ENCODE measurements around the gene ENTPD2. TPM values are rescaled to one million over a fixed set of nuclear protein-coding genes. Genes with fewer than 3 reads are reported as not detected.

Gene ENTPD2
- polyA plus RNA-seq, 1 experiment = not detected

DNA sequence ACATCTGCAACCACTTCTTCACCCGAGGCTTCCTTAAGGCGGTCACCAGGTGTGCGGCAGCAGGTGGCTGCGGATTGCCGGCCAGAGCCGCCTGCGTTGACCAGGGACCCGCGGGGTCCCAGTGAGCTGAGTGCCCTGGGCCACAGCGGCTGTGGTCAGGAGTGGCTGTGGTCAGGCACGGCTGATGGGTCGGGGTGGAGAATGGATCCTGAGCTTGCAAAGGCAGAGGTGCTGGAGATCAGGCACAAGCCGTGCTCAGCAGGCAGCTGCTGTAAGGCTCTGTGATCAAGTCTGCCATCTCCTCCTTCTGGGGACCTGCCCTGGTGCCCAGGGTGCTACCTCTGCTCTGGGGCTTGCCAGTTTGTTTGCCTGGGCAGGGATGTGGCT, 25.5 kb upstream of the ENTPD2 start:
- ChIA-PET CTCF (interaction anchor here (0.6 to 1.1 kb wide), 2 partner anchors 12 to 16 kb away, joined by 3 read pairs; no protein-coding TSS in a partner anchor), POLR2A (no interaction called here)
- H3K9me3 ChIP-seq (ENCODE audit: control insufficient read depth, insufficient read depth, low read length) = no peaks in the 10 kb centered on the region; the same call in 1 of the 2 replicates
- no peak for TF ChIP-seq CTCF (IDR thresholded peaks at IDR 0.05; ENCODE audit: low read depth, low read length)
- no peak overlapping the region for H3K27ac ChIP-seq (ENCODE audit: low read depth, low read length)
- H3K27me3 ChIP-seq (ENCODE audit: control insufficient read depth, insufficient read depth, low read length) = no peaks in the 10 kb centered on the region
- no peak for DNase-seq (ENCODE audit: low read depth, low spot score)
- no peak overlapping the region for H3K4me3 ChIP-seq (ENCODE audit: low read depth, low read length)

GRCh38 chr9:137078701-137079400, 25.0 kb upstream of the ENTPD2 start:
- POLR2A ChIA-PET = no interaction called here
- Histone ChIP-seq H3K4me3 (ENCODE audit: low read depth, low read length) (peak overlapping the region; percentile 73), H3K9me3 (ENCODE audit: control insufficient read depth, insufficient read depth, low read length) (no peaks in the 10 kb centered on the region; the same call in 1 of the 2 replicates), H3K27ac (ENCODE audit: low read depth, low read length) (no peak overlapping the region), H3K27me3 (ENCODE audit: control insufficient read depth, insufficient read depth, low read length) (no peaks in the 10 kb centered on the region)
- CTCF ChIA-PET = interaction anchor here (1.1 kb wide), 1 partner anchor 15 kb away, joined by 3 read pairs; no protein-coding TSS in a partner anchor
- no peak for TF ChIP-seq CTCF (IDR thresholded peaks at IDR 0.05; ENCODE audit: low read depth, low read length)
- DNase-seq (ENCODE audit: low read depth, low spot score) = no peak

DNA sequence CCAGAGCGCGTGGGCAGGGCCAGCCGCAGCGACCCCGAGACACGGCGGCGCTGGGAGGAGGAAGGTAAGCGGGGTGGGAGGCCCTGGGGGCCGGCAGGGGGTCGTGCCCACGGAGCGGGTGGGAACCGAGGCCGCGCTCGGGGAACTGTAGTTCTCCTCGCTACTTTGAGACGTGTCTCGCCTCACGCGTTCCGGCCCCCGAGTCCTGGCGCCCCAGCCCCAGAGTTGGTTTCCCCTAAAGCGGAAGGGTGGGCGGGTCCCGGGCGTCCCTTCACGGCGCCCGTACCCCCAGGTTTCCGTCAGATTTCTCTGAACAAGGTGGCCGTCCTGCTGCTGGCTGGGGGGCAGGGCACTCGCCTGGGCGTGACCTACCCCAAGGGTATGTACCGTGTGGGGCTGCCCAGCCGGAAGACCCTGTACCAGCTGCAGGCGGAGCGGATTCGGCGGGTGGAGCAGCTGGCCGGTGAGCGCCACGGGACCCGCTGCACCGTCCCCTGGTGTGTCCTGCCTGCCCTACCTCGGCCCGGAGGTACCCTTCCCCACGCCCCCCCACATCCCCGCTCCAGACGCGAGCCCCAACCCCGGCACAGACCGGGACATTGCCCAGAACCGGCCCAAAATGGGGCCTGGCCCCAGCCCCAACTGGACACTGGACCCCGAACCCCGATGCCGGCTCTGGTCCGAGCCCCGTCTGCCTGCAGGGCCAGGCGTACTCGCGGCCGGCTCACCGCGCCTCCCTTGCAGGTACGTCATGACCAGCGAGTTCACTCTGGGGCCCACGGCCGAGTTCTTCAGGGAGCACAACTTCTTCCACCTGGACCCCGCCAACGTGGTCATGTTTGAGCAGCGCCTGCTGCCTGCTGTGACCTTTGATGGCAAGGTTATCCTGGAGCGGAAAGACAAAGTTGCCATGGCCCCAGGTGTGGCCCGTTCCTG, 24.2 kb upstream of the ENTPD2 start:
- H3K4me3 ChIP-seq (ENCODE audit: low read depth, low read length) = peak overlapping the region; percentile 73
- CTCF ChIA-PET = no interaction called here
- POLR2A ChIA-PET = no interaction called here
- no peak for DNase-seq (ENCODE audit: low read depth, low spot score)
- no peak overlapping the region for H3K27ac ChIP-seq (ENCODE audit: low read depth, low read length)
- no peaks in the 10 kb centered on the region; the same call in 1 of the 2 replicates for H3K9me3 ChIP-seq (ENCODE audit: control insufficient read depth, insufficient read depth, low read length)
- TF ChIP-seq CTCF (IDR thresholded peaks at IDR 0.05; ENCODE audit: low read depth, low read length) = no peak
- H3K27me3 ChIP-seq (ENCODE audit: control insufficient read depth, insufficient read depth, low read length) = no peaks in the 10 kb centered on the region

DNA sequence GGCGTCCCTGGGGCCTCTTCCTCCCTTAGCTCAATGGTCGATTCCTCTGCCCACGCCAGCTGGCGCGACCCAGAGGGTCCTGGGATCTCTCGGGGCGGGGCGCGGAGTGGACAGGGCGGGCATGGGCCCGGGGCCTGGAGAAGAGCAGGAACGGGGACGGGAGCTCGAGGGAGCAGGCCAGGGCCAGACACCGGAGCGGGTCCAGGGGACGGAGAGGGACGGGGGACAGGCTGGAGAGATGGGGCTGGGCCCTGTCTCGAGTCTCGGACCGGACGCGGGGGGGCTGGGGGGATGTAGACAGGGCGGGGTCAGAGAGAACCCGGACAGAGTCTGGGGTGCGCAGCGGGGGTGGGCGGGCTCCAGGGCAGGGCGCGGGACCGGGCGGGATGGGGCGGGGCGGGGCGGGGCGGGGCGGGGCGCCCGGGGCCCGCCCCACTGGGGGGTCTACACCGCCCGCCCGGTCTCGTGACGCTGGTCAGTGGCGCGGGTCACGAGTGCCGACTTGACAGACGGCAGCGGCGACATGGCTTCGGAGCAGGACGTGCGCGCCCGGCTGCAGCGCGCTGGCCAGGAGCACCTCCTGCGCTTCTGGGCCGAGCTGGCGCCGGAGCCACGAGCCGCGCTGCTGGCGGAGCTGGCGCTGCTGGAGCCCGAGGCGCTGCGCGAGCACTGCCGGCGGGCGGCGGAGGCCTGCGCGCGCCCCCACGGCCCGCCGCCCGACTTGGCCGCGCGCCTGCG, 23.3 kb upstream of the ENTPD2 start, which contains the start of gene UAP1L1:
Gene UAP1L1, plus strand, starts transcription at position 508 of the 738 bp plus-strand sequence. Its CDS starts 16 bp downstream, at position 524.
- no peak for DNase-seq (ENCODE audit: low read depth, low spot score)
- Histone ChIP-seq H3K4me3 (ENCODE audit: low read depth, low read length) (peak within 1 kb of the TSS; percentile 73), H3K27me3 (ENCODE audit: control insufficient read depth, insufficient read depth, low read length) (no peaks in the 10 kb centered on the region), H3K27ac (ENCODE audit: low read depth, low read length) (no peak within 1 kb of the TSS), H3K9me3 (ENCODE audit: control insufficient read depth, insufficient read depth, low read length) (no peaks in the 10 kb centered on the region; the same call in 1 of the 2 replicates)
- ChIA-PET POLR2A (interaction anchor here (0.8 kb wide), 1 partner anchor 10 kb away, joined by 3 read pairs; the partner anchor contains the start of gene MAN1B1), CTCF (interaction anchor here (1.0 kb wide), 1 partner anchor 9 kb away, joined by 3 read pairs; no protein-coding TSS in a partner anchor)
- TF ChIP-seq CTCF (IDR thresholded peaks at IDR 0.05; ENCODE audit: low read depth, low read length) = no peak

All from AG04450 (cell line).